Measurements from ENCODE around the gene COL6A3. TPM values are rescaled to one million over a fixed set of nuclear protein-coding genes. Genes with fewer than 3 reads are reported as not detected.

COL6A3 gene
- total and polyA plus RNA-seq, 2 donors (not counting 1 experiment from before 2014, with no cell fraction given): 0.01 to 0.10 TPM

- TF ChIP-seq EZH2 (IDR thresholded peaks at IDR 0.05; ENCODE audit: borderline replicate concordance, insufficient read depth, low read depth, low read length, poor library complexity, severe bottlenecking) (no peak), CTCF (IDR thresholded peaks at IDR 0.05) (no peak)
- Histone ChIP-seq H3K79me2 (ENCODE audit: control insufficient read depth, insufficient read depth, low read length) (no peaks in the 10 kb centered on the region), H3K27ac (ENCODE audit: low read length in 2 of 2) (no peak overlapping the region), H3K27me3 (replicated peaks in 1 of 4; ENCODE audit: control extremely low read depth in 1 of 4, control insufficient read depth in 3 of 4, insufficient read depth in 4 of 4, low read length in 3 of 4) (peaks cover 0 to 22% (median 0%) of the 10 kb centered on the region in 4 experiments), H3K9me3 (ENCODE audit: control extremely low read depth in 1 of 3, control insufficient read depth in 2 of 3, insufficient read depth in 1 of 3, low read length in 2 of 3) (peaks cover 0 to 8% (median 0%) of the 10 kb centered on the region in 3 donors), H3K36me3 (replicated peaks in 1 of 2; ENCODE audit: control extremely low read depth in 1 of 2, control insufficient read depth in 1 of 2, extremely low read depth in 1 of 2, insufficient read depth in 2 of 2, low read length in 1 of 2) (no peaks in the 10 kb centered on the region), H3K4me3 (ENCODE audit: control extremely low read depth in 1 of 5, extremely low read depth in 1 of 5, insufficient read depth in 1 of 5, low read depth in 2 of 5, low read length in 4 of 5) (no peak overlapping the region), H2AFZ (ENCODE audit: insufficient read depth, low read depth, low read length, poor library complexity, severe bottlenecking) (no peak overlapping the region), H3K4me1 (ENCODE audit: control insufficient read depth in 2 of 2, insufficient read depth in 2 of 2, low read length in 2 of 2) (peaks cover 18 to 21% of the 10 kb centered on the region in 2 donors), H3K9ac (ENCODE audit: low read length) (no peak overlapping the region), H4K20me1 (ENCODE audit: control insufficient read depth, insufficient read depth, low read length, poor library complexity, severe bottlenecking) (no peaks in the 10 kb centered on the region), H3K4me2 (replicated peaks; ENCODE audit: low read depth, low read length, poor library complexity, severe bottlenecking) (no peak overlapping the region)
- ChIA-PET CTCF (interaction anchor here (0.6 to 2.0 kb wide), 3 partner anchors 10 to 22 kb away, joined by 3 to 7 read pairs (median 3); no protein-coding TSS in a partner anchor), POLR2A (no interaction called here)
- no peak for ATAC-seq (ENCODE audit: low read depth)
- intact Hi-C loops (cut with micrococcal nuclease): no loop called here
- no peak overlapping the region for H3K4me3 Mint-ChIP-seq
- H3K27me3 Mint-ChIP-seq: peaks cover 23% of the 10 kb centered on the region
- no peak overlapping the region for H3K27ac Mint-ChIP-seq
- H3K9me3 Mint-ChIP-seq (ENCODE audit: insufficient read depth): no peaks in the 10 kb centered on the region
- peaks cover 28% of the 10 kb centered on the region for H3K4me1 Mint-ChIP-seq
- no CpG with 5 or more reads among the region's 1 CpG for WGBS (ENCODE audit: insufficient coverage)
- no peak for DNase-seq
Measured at GRCh38 chr2:237431372-237431771, 17.4 kb upstream of the COL6A3 start.

GRCh38 chr2:237430861-237431260 is 16.9 kb upstream of the COL6A3 start:
- Mint-ChIP-seq H3K4me3 (no peak overlapping the region), H3K27me3 (peaks cover 23% of the 10 kb centered on the region), H3K9me3 (ENCODE audit: insufficient read depth) (no peaks in the 10 kb centered on the region), H3K27ac (no peak overlapping the region), H3K4me1 (peaks cover 25% of the 10 kb centered on the region)
- intact Hi-C loops (cut with micrococcal nuclease): no loop called here
- no CpG with 5 or more reads among the region's 1 CpG for WGBS (ENCODE audit: insufficient coverage)
- DNase-seq: no peak
- no peak overlapping the region for H2AFZ ChIP-seq (ENCODE audit: insufficient read depth, low read depth, low read length, poor library complexity, severe bottlenecking)
- no peaks in the 10 kb centered on the region for H4K20me1 ChIP-seq (ENCODE audit: control insufficient read depth, insufficient read depth, low read length, poor library complexity, severe bottlenecking)
- ChIA-PET CTCF (interaction anchor here (1.0 to 2.0 kb wide), 2 partner anchors 9 to 141 kb away, joined by 4 to 7 read pairs; no protein-coding TSS in a partner anchor), POLR2A (no interaction called here)
- peaks cover 0 to 22% (median 0%) of the 10 kb centered on the region in 4 experiments for H3K27me3 ChIP-seq (replicated peaks in 1 of 4; ENCODE audit: control extremely low read depth in 1 of 4, control insufficient read depth in 3 of 4, insufficient read depth in 4 of 4, low read length in 3 of 4)
- no peak overlapping the region for H3K4me3 ChIP-seq (ENCODE audit: control extremely low read depth in 1 of 5, extremely low read depth in 1 of 5, insufficient read depth in 1 of 5, low read depth in 2 of 5, low read length in 4 of 5)
- H3K4me2 ChIP-seq (replicated peaks; ENCODE audit: low read depth, low read length, poor library complexity, severe bottlenecking): no peak overlapping the region
- no peak for TF ChIP-seq EZH2 (IDR thresholded peaks at IDR 0.05; ENCODE audit: borderline replicate concordance, insufficient read depth, low read depth, low read length, poor library complexity, severe bottlenecking)
- TF ChIP-seq CTCF (IDR thresholded peaks at IDR 0.05): no peak
- H3K4me1 ChIP-seq (ENCODE audit: control insufficient read depth in 2 of 2, insufficient read depth in 2 of 2, low read length in 2 of 2): peaks cover 18 to 21% of the 10 kb centered on the region in 2 donors
- no peak overlapping the region for H3K9ac ChIP-seq (ENCODE audit: low read length)
- ATAC-seq (ENCODE audit: low read depth): no peak
- no peaks in the 10 kb centered on the region for H3K36me3 ChIP-seq (replicated peaks in 1 of 2; ENCODE audit: control extremely low read depth in 1 of 2, control insufficient read depth in 1 of 2, extremely low read depth in 1 of 2, insufficient read depth in 2 of 2, low read length in 1 of 2)
- H3K79me2 ChIP-seq (ENCODE audit: control insufficient read depth, insufficient read depth, low read length): no peaks in the 10 kb centered on the region
- H3K9me3 ChIP-seq (ENCODE audit: control extremely low read depth in 1 of 3, control insufficient read depth in 2 of 3, insufficient read depth in 1 of 3, low read length in 2 of 3): peaks cover 0 to 8% (median 0%) of the 10 kb centered on the region in 3 donors
- H3K27ac ChIP-seq (ENCODE audit: low read length in 2 of 2): no peak overlapping the region
